DOHH2 (cell line): ENCODE measurements around the gene UACA.

Source experiments
- EZH2phosphoT487 ChIP-seq: fragments of 200-600 bp; sonication (generic); IDR thresholded peaks from 2 replicates; pipeline ENCODE4 v1.6.1; 2017; ENCODE audit warnings: borderline replicate concordance, mild to moderate bottlenecking, antibody characterized with exemption, low read length, moderate library complexity, mixed read lengths
- TF ChIP-seq, protein P1 (sequence below): fragments of 200-600 bp; sonication (generic); IDR thresholded peaks from one replicate; pipeline ENCODE4 v1.5.1; 2014; ENCODE audit warnings: antibody characterized with exemption, mild to moderate bottlenecking, low read depth, low read length; ENCODE audit not compliant: poor library complexity, severe bottlenecking

DNA sequence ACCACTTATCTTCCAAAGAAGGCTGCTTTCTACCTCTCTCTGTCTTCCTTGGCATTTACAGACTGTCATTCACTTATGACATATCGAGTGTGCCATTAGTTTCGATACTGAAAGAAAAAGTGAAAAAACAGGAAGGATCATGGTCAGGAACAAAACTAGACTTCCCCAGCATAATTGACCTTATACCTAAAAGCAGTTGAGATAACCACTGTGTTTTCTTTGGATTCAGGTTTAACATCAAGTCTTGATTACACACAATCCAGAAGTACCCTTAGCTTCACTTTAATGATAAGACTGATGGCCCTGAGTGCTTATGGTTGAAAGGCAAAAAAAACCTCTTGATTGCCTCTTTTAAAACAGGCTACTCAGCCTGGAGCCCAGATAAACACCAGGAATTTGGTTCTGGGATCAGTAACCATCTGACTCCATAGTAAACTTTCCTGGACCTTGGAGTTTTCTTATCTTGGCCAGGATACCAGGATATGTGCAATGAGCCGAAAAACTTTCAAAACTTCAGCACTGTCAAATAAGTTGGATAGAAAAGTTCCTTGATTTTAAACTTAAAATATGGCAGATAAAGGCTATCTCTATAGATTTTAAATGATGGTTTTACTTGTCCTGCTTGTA is 5.0 kb upstream of the UACA start:
- TF ChIP-seq, protein P1, sequence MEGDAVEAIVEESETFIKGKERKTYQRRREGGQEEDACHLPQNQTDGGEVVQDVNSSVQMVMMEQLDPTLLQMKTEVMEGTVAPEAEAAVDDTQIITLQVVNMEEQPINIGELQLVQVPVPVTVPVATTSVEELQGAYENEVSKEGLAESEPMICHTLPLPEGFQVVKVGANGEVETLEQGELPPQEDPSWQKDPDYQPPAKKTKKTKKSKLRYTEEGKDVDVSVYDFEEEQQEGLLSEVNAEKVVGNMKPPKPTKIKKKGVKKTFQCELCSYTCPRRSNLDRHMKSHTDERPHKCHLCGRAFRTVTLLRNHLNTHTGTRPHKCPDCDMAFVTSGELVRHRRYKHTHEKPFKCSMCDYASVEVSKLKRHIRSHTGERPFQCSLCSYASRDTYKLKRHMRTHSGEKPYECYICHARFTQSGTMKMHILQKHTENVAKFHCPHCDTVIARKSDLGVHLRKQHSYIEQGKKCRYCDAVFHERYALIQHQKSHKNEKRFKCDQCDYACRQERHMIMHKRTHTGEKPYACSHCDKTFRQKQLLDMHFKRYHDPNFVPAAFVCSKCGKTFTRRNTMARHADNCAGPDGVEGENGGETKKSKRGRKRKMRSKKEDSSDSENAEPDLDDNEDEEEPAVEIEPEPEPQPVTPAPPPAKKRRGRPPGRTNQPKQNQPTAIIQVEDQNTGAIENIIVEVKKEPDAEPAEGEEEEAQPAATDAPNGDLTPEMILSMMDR: no peak
- no peak for TF ChIP-seq EZH2phosphoT487
